KOPT-K1 (cell line): ENCODE measurements around the gene CLEC3A.
"Not testable (repeated sequence)": the region's sequence is repeated elsewhere in the genome, so short reads cannot be mapped to it uniquely, and the experiment has no call there.

Source experiments
- H3K27ac ChIP-seq: fragments of 200-600 bp; sonication (generic); 2 replicates; pipeline ENCODE4 v1.5.1; 2016; ENCODE audit warnings: antibody characterized with exemption, mild to moderate bottlenecking, low read depth, low read length; ENCODE audit not compliant: poor library complexity, severe bottlenecking
- H3K36me3 ChIP-seq: fragments of 200-600 bp; sonication (generic); 2 replicates; pipeline ENCODE4 v1.5.1; 2017; ENCODE audit warnings: antibody characterized with exemption, mild to moderate bottlenecking, low read length, moderate library complexity; ENCODE audit not compliant: insufficient read depth
- H3K9me3 ChIP-seq: fragments of 200-600 bp; sonication (generic); 2 replicates; pipeline ENCODE4 v1.5.1; 2017; ENCODE audit warnings: antibody characterized with exemption, low read length, mild to moderate bottlenecking; ENCODE audit not compliant: insufficient read depth, poor library complexity, severe bottlenecking

CLEC3A gene, protein sequence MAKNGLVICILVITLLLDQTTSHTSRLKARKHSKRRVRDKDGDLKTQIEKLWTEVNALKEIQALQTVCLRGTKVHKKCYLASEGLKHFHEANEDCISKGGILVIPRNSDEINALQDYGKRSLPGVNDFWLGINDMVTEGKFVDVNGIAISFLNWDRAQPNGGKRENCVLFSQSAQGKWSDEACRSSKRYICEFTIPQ

GRCh38 chr16:78022347-78023060 lies at the start of gene CLEC3A:
TSS of gene CLEC3A (plus strand) at chr16:78022548. CDS start at chr16:78022627, 79 bp downstream.
- no peaks in the 10 kb centered on the region for H3K9me3 ChIP-seq
- H3K27ac ChIP-seq, result no peak within 1 kb of the TSS
- no peaks in the 10 kb centered on the region for H3K36me3 ChIP-seq

DNA sequence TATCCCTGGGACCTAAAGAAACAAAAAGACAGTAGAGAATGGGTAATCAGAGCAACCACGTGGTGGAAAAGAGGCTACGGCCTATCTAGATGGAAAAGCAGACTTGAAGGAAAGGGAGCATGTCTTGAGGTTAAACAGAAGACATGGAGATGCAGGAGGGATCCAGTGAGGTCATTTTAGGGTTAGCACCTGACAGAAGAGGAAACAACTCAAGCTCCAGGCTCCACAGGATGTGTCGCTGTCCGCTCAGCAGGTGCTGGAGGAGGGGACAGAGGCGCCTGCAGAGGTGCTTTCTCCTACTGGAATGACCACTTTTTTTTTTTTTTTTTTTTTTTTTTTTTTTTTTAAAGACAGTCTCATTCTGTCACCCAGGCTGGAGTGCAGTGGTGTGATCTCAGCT lies 47.5 kb upstream of the CLEC3A start:
- H3K36me3 ChIP-seq, result no peaks in the 10 kb centered on the region
- no peak overlapping the region for H3K27ac ChIP-seq
- H3K9me3 ChIP-seq, result no peaks in the 10 kb centered on the region

DNA sequence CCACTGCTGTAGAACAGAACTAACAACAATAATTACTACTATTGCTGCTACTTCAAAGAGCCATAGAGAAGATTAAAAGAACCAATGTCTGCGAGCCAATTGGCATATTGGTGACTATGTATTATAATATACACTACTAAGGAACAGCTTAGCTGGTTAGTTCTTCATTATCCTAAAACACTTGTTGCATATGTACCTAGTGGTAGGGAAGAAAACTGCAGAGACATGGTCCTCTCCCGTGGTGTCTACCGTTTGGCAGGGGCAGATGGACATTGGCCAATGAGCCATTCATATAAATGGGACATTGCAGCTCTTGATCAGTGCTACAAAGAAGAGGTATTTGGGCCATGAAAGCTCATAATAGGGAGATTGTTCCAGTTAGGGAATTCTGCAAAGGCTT lies 46.4 kb upstream of the CLEC3A start:
- Histone ChIP-seq H3K9me3 (no peaks in the 10 kb centered on the region), H3K27ac (no peak overlapping the region), H3K36me3 (no peaks in the 10 kb centered on the region)

DNA sequence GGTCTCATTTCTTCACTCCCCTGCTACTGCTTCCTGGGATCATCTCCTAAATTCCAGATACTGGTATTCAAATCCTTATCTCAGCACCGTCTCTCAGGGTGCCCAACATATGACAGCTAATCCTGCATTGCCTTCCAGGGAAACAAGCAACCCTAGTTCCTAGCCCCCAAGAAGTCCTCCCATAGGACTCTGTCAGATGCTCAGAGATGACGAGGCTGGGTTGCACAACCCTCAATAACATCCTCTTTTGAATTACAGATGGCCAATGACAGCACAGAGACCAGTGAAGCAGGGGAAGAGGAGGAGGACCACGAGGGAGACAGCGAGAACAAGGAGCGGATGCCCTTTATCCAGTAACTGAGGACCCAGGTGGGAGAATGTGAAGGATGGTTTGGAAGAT lies 45.0 kb upstream of the CLEC3A start:
- H3K9me3 ChIP-seq, result no peaks in the 10 kb centered on the region
- H3K27ac ChIP-seq, result no peak overlapping the region
- H3K36me3 ChIP-seq, result no peaks in the 10 kb centered on the region

GRCh38 chr16:77985111-77985510 lies 37.2 kb upstream of the CLEC3A start:
- Histone ChIP-seq H3K9me3 (no peaks in the 10 kb centered on the region), H3K36me3 (no peaks in the 10 kb centered on the region), H3K27ac (no peak overlapping the region)

DNA sequence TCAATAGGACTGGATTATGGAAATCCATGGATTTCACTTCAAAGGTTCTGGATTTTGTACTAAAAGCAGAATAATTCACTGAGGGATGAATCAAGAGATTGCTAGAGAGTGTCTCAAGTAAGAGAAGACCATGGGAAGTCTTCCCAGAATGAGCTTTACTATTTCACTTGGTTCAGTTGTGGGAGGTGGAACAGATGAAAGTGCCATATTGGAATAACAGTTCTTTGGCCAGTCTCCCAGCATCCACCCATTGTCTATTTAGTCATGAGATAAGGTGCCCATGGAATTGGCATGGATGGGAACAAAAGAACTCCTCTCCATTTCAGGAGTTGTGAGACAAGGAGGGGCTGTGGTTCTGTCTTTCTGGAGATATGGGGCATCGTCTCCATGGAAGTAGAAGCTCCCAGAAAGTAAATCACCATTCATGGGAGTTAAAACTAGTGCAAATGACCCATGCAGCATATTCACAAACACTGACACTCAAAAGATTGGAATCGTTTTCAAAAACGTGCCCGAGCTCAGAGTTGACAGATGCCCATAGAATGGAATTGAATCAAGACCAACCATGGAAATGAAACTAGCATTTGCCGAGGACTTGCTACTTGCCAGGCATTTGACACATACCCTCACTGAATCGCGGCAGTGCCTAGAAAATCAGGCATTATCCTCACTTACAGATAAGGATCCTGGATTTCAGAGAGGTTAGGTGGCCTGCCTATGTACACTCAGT lies 36.2 kb upstream of the CLEC3A start:
- Histone ChIP-seq H3K9me3 (no peaks in the 10 kb centered on the region), H3K36me3 (no peaks in the 10 kb centered on the region), H3K27ac (no peak overlapping the region)

GRCh38 chr16:77987810-77988209 lies 34.5 kb upstream of the CLEC3A start:
- Histone ChIP-seq H3K36me3 (no peaks in the 10 kb centered on the region), H3K9me3 (no peaks in the 10 kb centered on the region), H3K27ac (no peak overlapping the region)

DNA sequence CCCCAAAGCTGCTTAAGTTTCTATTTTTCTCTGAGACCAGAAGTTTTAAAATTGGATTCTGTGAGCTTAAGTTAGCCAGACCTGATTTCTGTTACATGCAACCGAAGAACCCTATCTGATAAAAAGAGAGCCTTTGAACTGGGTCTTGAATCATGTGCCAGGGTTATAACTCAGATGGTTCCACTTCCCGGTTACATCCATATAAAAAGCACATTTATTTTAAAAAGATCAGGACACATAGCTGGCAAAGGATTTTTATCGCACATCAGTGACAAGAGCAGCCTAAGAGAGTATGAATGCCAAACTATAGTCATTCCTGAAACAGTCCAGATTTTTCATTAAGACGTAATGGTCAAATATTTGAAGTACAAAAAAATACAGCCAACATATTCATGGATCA lies 32.5 kb upstream of the CLEC3A start:
- Histone ChIP-seq H3K9me3 (no peaks in the 10 kb centered on the region), H3K36me3 (no peaks in the 10 kb centered on the region), H3K27ac (no peak overlapping the region)

GRCh38 chr16:77991701-77992100 lies 30.6 kb upstream of the CLEC3A start:
- H3K9me3 ChIP-seq, result peaks cover 12% of the 10 kb centered on the region
- no peaks in the 10 kb centered on the region for H3K36me3 ChIP-seq
- H3K27ac ChIP-seq, result no peak overlapping the region

DNA sequence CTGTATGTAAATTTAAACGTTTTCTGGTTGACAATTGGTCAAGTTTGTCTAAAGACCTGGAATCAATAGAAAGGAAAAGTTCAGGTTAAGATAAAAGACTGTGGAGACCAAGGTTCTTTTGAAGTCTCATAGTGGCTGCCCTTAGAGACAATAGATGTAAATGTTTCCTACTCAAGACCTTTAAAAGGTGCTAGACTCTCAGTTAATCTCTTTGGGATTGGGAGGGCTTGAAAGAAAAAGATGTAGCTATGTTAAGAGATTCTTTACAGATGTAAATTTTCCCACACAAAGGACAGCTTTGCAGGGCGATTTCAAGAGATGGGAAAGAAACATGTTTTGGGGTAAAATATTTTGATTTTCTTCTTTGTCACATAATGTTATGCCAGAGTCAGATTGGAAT lies 30.0 kb upstream of the CLEC3A start:
- H3K9me3 ChIP-seq, result peaks cover 16% of the 10 kb centered on the region
- not testable (repeated sequence) for H3K27ac ChIP-seq, H3K36me3 ChIP-seq

DNA sequence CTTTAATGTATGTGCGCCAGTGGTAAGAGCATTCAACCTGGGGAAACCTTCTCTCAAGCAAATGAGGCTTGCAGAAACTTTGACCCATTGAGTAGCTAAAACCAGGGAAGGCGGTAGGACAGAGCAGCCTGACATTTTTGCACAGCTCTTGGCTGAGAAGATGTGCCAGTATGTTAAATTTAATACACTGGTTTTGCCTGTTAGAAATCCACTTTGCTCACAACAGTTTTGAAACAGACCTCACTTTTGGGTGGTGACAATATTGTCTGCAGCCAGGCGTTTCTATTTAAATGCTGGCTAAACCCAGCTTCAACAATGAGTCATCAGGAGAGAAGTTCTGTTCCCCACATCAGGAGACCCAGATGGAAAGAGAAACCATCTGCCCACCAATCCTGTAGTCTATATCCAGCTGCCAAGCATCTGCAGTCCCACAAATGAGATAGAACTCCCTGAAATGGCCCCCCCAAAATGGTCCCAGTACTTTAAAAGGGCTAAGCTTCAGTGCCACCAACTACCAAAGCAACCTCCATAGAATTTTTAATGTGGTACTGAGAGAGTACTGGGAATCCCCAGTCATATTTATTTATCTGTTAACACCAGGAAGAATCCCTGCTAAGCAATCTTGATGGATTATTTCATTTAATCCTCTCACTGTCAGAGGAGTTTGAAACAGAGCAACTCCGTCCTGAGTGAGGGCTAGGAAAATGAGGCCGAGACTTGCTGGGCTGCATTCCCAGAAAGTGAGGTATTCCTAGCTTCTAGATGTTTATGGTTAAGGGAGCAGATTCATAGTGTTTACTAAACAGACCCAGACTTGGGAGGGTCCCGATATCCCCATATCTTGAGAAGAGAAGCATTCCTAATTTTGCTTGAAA lies 29.0 kb upstream of the CLEC3A start:
- Histone ChIP-seq H3K36me3 (no peaks in the 10 kb centered on the region), H3K9me3 (peaks cover 16% of the 10 kb centered on the region), H3K27ac (no peak overlapping the region)

DNA sequence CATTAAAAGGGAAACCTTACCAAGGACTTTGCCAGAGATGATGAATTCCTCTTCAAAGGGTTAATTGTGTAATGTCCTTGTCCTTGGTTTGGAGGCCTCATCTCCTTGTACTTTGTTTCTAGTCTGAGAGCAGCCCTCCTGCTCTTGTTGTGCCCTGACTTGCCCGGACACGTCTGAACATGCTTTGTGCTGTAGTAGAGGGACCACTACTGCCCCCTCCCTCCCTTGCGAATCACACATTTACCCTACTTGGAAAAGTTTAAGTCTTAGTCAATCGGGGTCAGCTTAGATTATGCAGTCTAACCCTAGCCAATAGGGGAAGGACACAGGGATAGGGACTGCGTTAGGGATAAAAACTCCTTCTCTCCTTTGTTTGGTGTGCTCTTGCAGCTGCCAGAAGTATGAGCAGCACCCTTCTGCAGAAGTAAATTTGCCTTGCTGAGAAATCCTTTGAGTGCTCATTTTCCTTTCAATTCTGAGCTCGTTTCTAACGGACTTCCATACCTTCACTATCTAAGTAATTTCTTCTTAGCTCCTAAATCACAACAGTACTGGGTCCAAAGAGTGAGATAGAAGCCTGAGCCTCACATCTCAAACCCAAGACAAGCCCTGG lies 26.4 kb upstream of the CLEC3A start:
- Histone ChIP-seq H3K9me3 (peaks cover 16% of the 10 kb centered on the region), H3K36me3 (no peaks in the 10 kb centered on the region), H3K27ac (no peak overlapping the region)

- Histone ChIP-seq H3K9me3 (peaks cover 16% of the 10 kb centered on the region), H3K36me3 (no peaks in the 10 kb centered on the region)
Measured at GRCh38 chr16:77998350-77999023, 23.9 kb upstream of the CLEC3A start.

GRCh38 chr16:78001451-78002025 lies 20.8 kb upstream of the CLEC3A start:
- H3K9me3 ChIP-seq, result peaks cover 5% of the 10 kb centered on the region
- H3K27ac ChIP-seq, result no peak overlapping the region
- H3K36me3 ChIP-seq, result no peaks in the 10 kb centered on the region

More at GRCh38 chr16:77998350-77999023, 23.9 kb upstream of the CLEC3A start:
- H3K27ac ChIP-seq, result no peak overlapping the region
